ENCODE results near the gene HCK. TPM values are rescaled to one million over a fixed set of nuclear protein-coding genes. Genes with fewer than 3 reads are reported as not detected.

The HCK gene
- total RNA-seq, 1 donor, result 0.36 TPM

- no peaks in the 10 kb centered on the region for H3K36me3 ChIP-seq (ENCODE audit: insufficient read depth, low read length)
- no peak overlapping the region for H3K4me2 ChIP-seq (ENCODE audit: insufficient read depth, low read length)
- no peaks in the 10 kb centered on the region for H3K4me1 ChIP-seq (ENCODE audit: insufficient read depth, low read length)
- H3K27ac ChIP-seq (ENCODE audit: low read depth, low read length), result no peak overlapping the region
- no peak for TF ChIP-seq CTCF (IDR thresholded peaks at IDR 0.05; ENCODE audit: extremely low read depth, low read depth, low read length)
- peak; percentile 70 for DNase-seq (ENCODE audit: insufficient read length, low spot score, missing footprints)
- no peaks in the 10 kb centered on the region for H4K20me1 ChIP-seq (ENCODE audit: insufficient read depth, low read length)
- no peaks in the 10 kb centered on the region for H3K79me2 ChIP-seq (ENCODE audit: insufficient read depth, low read length)
- peaks cover 17% of the 10 kb centered on the region for H3K27me3 ChIP-seq (ENCODE audit: insufficient read depth, low read length)
- H3K9me3 ChIP-seq (ENCODE audit: low read depth, low read length), result no peaks in the 10 kb centered on the region
- no peak overlapping the region for H3K4me3 ChIP-seq (ENCODE audit: insufficient read depth, low read length)
- H2AFZ ChIP-seq (ENCODE audit: low read length), result no peak overlapping the region
These were observed 27.6 kb downstream of the HCK start for GRCh38 chr20:32079655-32080109.

- no peaks in the 10 kb centered on the region for H3K9me3 ChIP-seq (ENCODE audit: low read depth, low read length)
- peaks cover 16% of the 10 kb centered on the region for H3K27me3 ChIP-seq (ENCODE audit: insufficient read depth, low read length)
- no peak overlapping the region for H3K27ac ChIP-seq (ENCODE audit: low read depth, low read length)
- H3K79me2 ChIP-seq (ENCODE audit: insufficient read depth, low read length), result no peaks in the 10 kb centered on the region
- no peak for TF ChIP-seq CTCF (IDR thresholded peaks at IDR 0.05; ENCODE audit: extremely low read depth, low read depth, low read length)
- no peak overlapping the region for H2AFZ ChIP-seq (ENCODE audit: low read length)
- no peak for DNase-seq (ENCODE audit: insufficient read length, low spot score, missing footprints)
- H4K20me1 ChIP-seq (ENCODE audit: insufficient read depth, low read length), result no peaks in the 10 kb centered on the region
- no peak overlapping the region for H3K4me3 ChIP-seq (ENCODE audit: insufficient read depth, low read length)
- no peak overlapping the region for H3K4me2 ChIP-seq (ENCODE audit: insufficient read depth, low read length)
- H3K4me1 ChIP-seq (ENCODE audit: insufficient read depth, low read length), result no peaks in the 10 kb centered on the region
- no peaks in the 10 kb centered on the region for H3K36me3 ChIP-seq (ENCODE audit: insufficient read depth, low read length)
These were observed 28.7 kb downstream of the HCK start for GRCh38 chr20:32080783-32081182.

GRCh38 chr20:32083469-32083868, 31.4 kb downstream of the HCK start:
- H4K20me1 ChIP-seq (ENCODE audit: insufficient read depth, low read length), result no peaks in the 10 kb centered on the region
- no peak overlapping the region for H3K4me3 ChIP-seq (ENCODE audit: insufficient read depth, low read length)
- no peak overlapping the region for H3K27ac ChIP-seq (ENCODE audit: low read depth, low read length)
- no peak overlapping the region for H3K4me2 ChIP-seq (ENCODE audit: insufficient read depth, low read length)
- no peaks in the 10 kb centered on the region for H3K36me3 ChIP-seq (ENCODE audit: insufficient read depth, low read length)
- H3K9me3 ChIP-seq (ENCODE audit: low read depth, low read length), result no peaks in the 10 kb centered on the region
- H3K27me3 ChIP-seq (ENCODE audit: insufficient read depth, low read length), result peaks cover 12% of the 10 kb centered on the region
- no peak overlapping the region for H2AFZ ChIP-seq (ENCODE audit: low read length)
- H3K4me1 ChIP-seq (ENCODE audit: insufficient read depth, low read length), result no peaks in the 10 kb centered on the region
- TF ChIP-seq CTCF (IDR thresholded peaks at IDR 0.05; ENCODE audit: extremely low read depth, low read depth, low read length), result no peak
- no peaks in the 10 kb centered on the region for H3K79me2 ChIP-seq (ENCODE audit: insufficient read depth, low read length)
- no peak for DNase-seq (ENCODE audit: insufficient read length, low spot score, missing footprints)

- Histone ChIP-seq H3K4me1 (ENCODE audit: insufficient read depth, low read length) (no peaks in the 10 kb centered on the region), H3K4me3 (ENCODE audit: insufficient read depth, low read length) (no peak overlapping the region), H3K36me3 (ENCODE audit: insufficient read depth, low read length) (no peaks in the 10 kb centered on the region), H3K27me3 (ENCODE audit: insufficient read depth, low read length) (peaks cover 11% of the 10 kb centered on the region), H3K79me2 (ENCODE audit: insufficient read depth, low read length) (no peaks in the 10 kb centered on the region), H2AFZ (ENCODE audit: low read length) (no peak overlapping the region), H3K9me3 (ENCODE audit: low read depth, low read length) (no peaks in the 10 kb centered on the region), H3K4me2 (ENCODE audit: insufficient read depth, low read length) (no peak overlapping the region), H3K27ac (ENCODE audit: low read depth, low read length) (no peak overlapping the region), H4K20me1 (ENCODE audit: insufficient read depth, low read length) (no peaks in the 10 kb centered on the region)
- no peak for DNase-seq (ENCODE audit: insufficient read length, low spot score, missing footprints)
- TF ChIP-seq CTCF (IDR thresholded peaks at IDR 0.05; ENCODE audit: extremely low read depth, low read depth, low read length), result no peak
These were observed 35.0 kb downstream of the HCK start for GRCh38 chr20:32087070-32087469.
